HG03457 (cell line): Measurements from ENCODE around the gene CCM2.
"Not testable (repeated sequence)": the region's sequence is repeated elsewhere in the genome, so short reads cannot be mapped to it uniquely, and the experiment has no call there.

Experiments
- ATAC-seq: cut with Tn5 transposase; IDR thresholded peaks from one replicate; pipeline ENCODE4 v1.9.1; 2021; ENCODE audit warnings: moderate number of reproducible peaks; ENCODE audit not compliant: unreplicated experiment

Gene CCM2

GRCh38 chr7:44999245-45000092 lies 532 bp upstream of the CCM2 start:
- peak; percentile 57 for ATAC-seq

- ATAC-seq: no peak
These were observed 1.2 kb downstream of the CCM2 start for GRCh38 chr7:45001138-45001694.

- no peak for ATAC-seq
These were observed 1.8 kb downstream of the CCM2 start for GRCh38 chr7:45001826-45002225.

DNA sequence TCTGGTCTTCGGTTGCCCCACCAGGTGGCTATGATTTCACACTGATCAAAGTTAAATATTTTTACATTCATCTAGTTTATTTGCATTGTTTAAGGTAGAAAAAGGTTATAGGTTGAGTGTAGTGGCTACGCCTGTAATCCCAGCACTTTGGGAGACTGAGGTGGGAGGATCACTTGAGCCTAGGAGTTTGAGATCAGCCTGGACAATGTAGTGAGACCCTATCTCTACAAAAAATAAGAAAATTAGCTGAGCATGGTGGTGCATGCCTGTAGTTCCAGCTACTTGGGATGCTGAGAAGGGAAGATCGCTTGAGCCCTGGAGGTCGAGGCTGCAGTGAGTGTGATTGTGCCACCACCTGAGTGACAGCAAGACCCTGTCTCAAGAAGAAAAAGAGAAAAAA lies 3.8 kb downstream of the CCM2 start:
- ATAC-seq: no peak

GRCh38 chr7:45007106-45007505 lies 7.1 kb downstream of the CCM2 start:
- ATAC-seq: no peak

- peak; percentile 45 for ATAC-seq
These were observed 7.7 kb downstream of the CCM2 start for GRCh38 chr7:45007571-45008328.

DNA sequence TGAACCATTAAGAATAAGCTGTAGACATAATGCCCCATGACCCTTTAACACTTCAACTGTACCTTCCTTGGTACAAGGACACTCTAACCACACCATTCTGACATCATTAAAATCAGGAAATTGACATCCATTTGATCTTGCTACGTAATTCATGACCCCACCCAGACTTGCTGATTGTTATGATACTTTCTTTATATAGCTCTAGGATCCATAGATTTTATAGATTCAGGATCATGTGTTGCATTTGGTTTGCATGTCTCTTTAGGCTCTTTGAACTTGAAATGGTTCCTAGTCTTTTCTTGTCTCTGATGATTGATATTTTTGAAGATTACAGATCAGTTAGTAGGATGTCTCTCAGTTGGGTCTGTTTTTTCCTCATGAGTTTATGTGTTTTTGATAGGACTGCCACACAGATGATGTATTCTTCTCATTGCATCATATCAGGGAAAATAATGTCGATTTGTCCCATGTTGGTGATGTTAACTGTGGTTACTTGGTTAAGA lies 13.5 kb downstream of the CCM2 start:
- no peak for ATAC-seq

DNA sequence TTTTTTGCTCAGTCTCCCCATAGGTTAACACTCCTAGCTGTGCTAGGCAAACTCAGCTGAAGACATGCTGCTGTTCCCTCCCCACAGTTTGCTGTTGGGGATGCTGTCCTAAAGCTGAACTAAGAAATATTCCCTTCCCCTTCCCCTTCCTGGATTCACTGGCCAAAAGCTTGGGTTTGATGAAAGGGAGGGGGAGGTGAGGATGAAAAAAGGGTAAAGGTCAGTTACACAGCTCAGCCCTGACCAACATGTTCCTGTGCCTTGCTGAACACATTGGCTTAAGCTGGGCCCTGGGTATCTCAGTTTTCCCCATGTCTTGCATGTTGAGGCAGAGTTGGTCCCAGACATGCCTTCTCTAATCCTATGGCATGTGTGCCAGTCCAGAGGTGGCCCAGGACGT lies 15.3 kb downstream of the CCM2 start:
- ATAC-seq: no peak

- ATAC-seq: no peak
These were observed 17.3 kb downstream of the CCM2 start for GRCh38 chr7:45017253-45017652.

- no peak for ATAC-seq
These were observed 20.9 kb downstream of the CCM2 start for GRCh38 chr7:45020915-45021314.

GRCh38 chr7:45021604-45022296 lies 21.7 kb downstream of the CCM2 start:
- ATAC-seq: peak; percentile 60

- no peak for ATAC-seq
These were observed 24.2 kb downstream of the CCM2 start for GRCh38 chr7:45024126-45024744.

DNA sequence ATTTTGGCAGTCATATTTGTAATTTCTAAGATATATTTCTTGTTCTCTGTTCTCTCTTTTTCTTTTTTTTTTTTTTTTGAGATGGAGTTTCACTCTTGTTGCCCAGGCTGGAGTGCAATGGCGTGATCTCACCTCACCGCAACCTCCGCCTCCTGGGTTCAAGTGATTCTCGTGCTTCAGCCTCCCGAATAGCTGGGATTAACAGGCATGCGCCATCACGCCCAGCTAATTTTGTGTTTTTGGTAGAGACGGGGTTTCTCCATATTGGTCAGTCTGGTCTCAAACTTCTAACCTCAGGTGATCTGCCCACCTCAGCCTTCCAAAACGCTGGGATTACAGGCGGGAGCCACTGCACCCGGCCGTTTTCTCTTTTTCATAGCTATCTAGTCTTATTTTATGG lies 25.5 kb downstream of the CCM2 start:
- ATAC-seq: not testable (repeated sequence)

- ATAC-seq: no peak
These were observed 26.0 kb downstream of the CCM2 start for GRCh38 chr7:45026013-45026412.

GRCh38 chr7:45026984-45027773 lies 27.2 kb downstream of the CCM2 start:
- no peak for ATAC-seq

GRCh38 chr7:45027774-45028114 lies 27.7 kb downstream of the CCM2 start:
- no peak for ATAC-seq

- ATAC-seq: no peak
These were observed 28.3 kb downstream of the CCM2 start for GRCh38 chr7:45028138-45028919.

DNA sequence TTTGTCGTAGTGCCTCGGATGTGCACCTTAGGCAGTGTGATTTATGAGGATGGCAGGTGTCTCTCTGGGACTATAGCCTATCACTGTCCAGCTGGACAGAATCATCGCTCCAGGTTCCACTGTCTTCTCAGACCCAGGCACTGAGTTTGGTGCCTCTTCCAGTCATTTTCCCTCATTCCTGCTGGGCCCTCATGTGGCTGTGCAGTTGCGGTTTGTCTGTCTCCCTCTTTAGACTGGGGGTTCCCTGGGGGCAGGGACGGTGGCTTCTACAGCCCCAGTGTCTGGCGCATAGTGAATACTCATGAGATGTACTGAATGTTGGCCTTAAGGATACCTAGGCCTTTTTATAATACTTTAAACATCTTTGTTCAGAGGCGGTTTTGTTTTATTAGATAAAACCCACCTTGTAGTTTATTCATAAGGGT lies 28.9 kb downstream of the CCM2 start:
- no peak for ATAC-seq

- no peak for ATAC-seq
These were observed 31.8 kb downstream of the CCM2 start for GRCh38 chr7:45031829-45032228.
